ENCODE data around the gene FRS2.

GRCh38 chr12:69508621-69509020 lies 38.4 kb downstream of the FRS2 start:
- TF ChIP-seq POLR2A (IDR thresholded peaks at IDR 0.05; ENCODE audit: low read depth, low read length) = no peak
- no peak for TF ChIP-seq POLR2AphosphoS5 (IDR thresholded peaks at IDR 0.05; ENCODE audit: low read depth, low read length)
- no peak for TF ChIP-seq TAF1 (IDR thresholded peaks at IDR 0.05; ENCODE audit: borderline replicate concordance, low read depth, low read length)

Data from GM12892 (cell line).